ENCODE data around the gene ACTR1A.

Gene ACTR1A

GRCh38 chr10:102527546-102527945 is 25.0 kb upstream of the ACTR1A start:
- H3K36me3 ChIP-seq (ENCODE audit: control insufficient read depth, insufficient read depth, low read length) = no peaks in the 10 kb centered on the region
- H3K4me2 ChIP-seq (ENCODE audit: low read length) = no peak overlapping the region
- no peaks in the 10 kb centered on the region for H3K4me1 ChIP-seq
- H2AFZ ChIP-seq = no peak overlapping the region
- H3K4me3 ChIP-seq (ENCODE audit: low read depth, low read length) = no peak overlapping the region
- no peak overlapping the region for H3K27ac ChIP-seq
- no peak overlapping the region for H3K9ac ChIP-seq
- H3K9me3 ChIP-seq (ENCODE audit: control insufficient read depth, low read length) = no peaks in the 10 kb centered on the region
- H3K27me3 ChIP-seq (ENCODE audit: control insufficient read depth, insufficient read depth, low read length) = no peaks in the 10 kb centered on the region
- TF ChIP-seq CTCF (IDR thresholded peaks at IDR 0.05) = no peak
- peaks cover 54% of the 10 kb centered on the region for H3K79me2 ChIP-seq

DNA sequence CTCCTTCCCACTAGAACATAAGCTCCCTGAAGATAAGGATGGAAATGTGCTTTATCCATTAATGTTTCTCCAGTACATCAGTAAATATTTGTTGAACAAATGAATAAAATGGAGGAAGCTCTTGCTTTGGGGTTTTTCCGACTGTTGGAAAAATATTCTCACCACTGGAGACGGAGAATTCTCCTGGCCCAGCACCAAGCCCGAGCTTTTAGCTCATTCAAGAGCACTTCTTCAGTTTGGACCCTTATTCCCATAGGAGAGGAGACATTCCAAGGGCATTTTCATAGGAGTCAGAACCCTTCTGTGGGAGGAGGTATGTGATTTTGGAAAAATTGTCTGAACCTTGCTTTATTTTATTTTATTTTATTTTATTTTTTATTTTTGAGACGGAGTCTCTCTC is 22.2 kb upstream of the ACTR1A start:
- H3K79me2 ChIP-seq = peaks cover 64% of the 10 kb centered on the region
- no peaks in the 10 kb centered on the region for H3K9me3 ChIP-seq (ENCODE audit: control insufficient read depth, low read length)
- H3K4me3 ChIP-seq (ENCODE audit: low read depth, low read length) = no peak overlapping the region
- no peak for TF ChIP-seq CTCF (IDR thresholded peaks at IDR 0.05)
- no peak overlapping the region for H3K27ac ChIP-seq
- no peaks in the 10 kb centered on the region for H3K4me1 ChIP-seq
- H2AFZ ChIP-seq = no peak overlapping the region
- H3K27me3 ChIP-seq (ENCODE audit: control insufficient read depth, insufficient read depth, low read length) = no peaks in the 10 kb centered on the region
- H3K36me3 ChIP-seq (ENCODE audit: control insufficient read depth, insufficient read depth, low read length) = no peaks in the 10 kb centered on the region
- H3K4me2 ChIP-seq (ENCODE audit: low read length) = no peak overlapping the region
- H3K9ac ChIP-seq = no peak overlapping the region

GRCh38 chr10:102523250-102524029 is 20.9 kb upstream of the ACTR1A start:
- H3K9me3 ChIP-seq (ENCODE audit: control insufficient read depth, low read length) = no peaks in the 10 kb centered on the region
- no peak overlapping the region for H3K9ac ChIP-seq
- H3K79me2 ChIP-seq = peaks cover 68% of the 10 kb centered on the region
- H3K4me2 ChIP-seq (ENCODE audit: low read length) = no peak overlapping the region
- H3K27ac ChIP-seq = no peak overlapping the region
- no peaks in the 10 kb centered on the region for H3K4me1 ChIP-seq
- H3K27me3 ChIP-seq (ENCODE audit: control insufficient read depth, insufficient read depth, low read length) = no peaks in the 10 kb centered on the region
- H3K4me3 ChIP-seq (ENCODE audit: low read depth, low read length) = no peak overlapping the region
- no peak overlapping the region for H2AFZ ChIP-seq
- TF ChIP-seq CTCF (IDR thresholded peaks at IDR 0.05) = no peak
- H3K36me3 ChIP-seq (ENCODE audit: control insufficient read depth, insufficient read depth, low read length) = no peaks in the 10 kb centered on the region

- H3K79me2 ChIP-seq = peaks cover 66% of the 10 kb centered on the region
- H3K27ac ChIP-seq = no peak overlapping the region
Measured at GRCh38 chr10:102522874-102523249, 20.4 kb upstream of the ACTR1A start.

More at GRCh38 chr10:102522874-102523249, 20.4 kb upstream of the ACTR1A start:
- no peaks in the 10 kb centered on the region for H3K4me1 ChIP-seq
- H3K9ac ChIP-seq = no peak overlapping the region
- no peak overlapping the region for H3K4me2 ChIP-seq (ENCODE audit: low read length)
- no peak overlapping the region for H3K4me3 ChIP-seq (ENCODE audit: low read depth, low read length)
- no peaks in the 10 kb centered on the region for H3K27me3 ChIP-seq (ENCODE audit: control insufficient read depth, insufficient read depth, low read length)
- no peak for TF ChIP-seq CTCF (IDR thresholded peaks at IDR 0.05)
- no peak overlapping the region for H2AFZ ChIP-seq
- no peaks in the 10 kb centered on the region for H3K9me3 ChIP-seq (ENCODE audit: control insufficient read depth, low read length)
- no peaks in the 10 kb centered on the region for H3K36me3 ChIP-seq (ENCODE audit: control insufficient read depth, insufficient read depth, low read length)
